CD4-positive, alpha-beta T cell treated with Interleukin-12 subunit alpha and Interleukin-12 subunit beta, for 1 hour (primary cell): Measurements from ENCODE around the gene EXOSC2.

Experiments
- DNase-seq: peaks from one replicate; pipeline ENCODE4 v3.0.0-alpha.2; 2020

EXOSC2 gene

DNA sequence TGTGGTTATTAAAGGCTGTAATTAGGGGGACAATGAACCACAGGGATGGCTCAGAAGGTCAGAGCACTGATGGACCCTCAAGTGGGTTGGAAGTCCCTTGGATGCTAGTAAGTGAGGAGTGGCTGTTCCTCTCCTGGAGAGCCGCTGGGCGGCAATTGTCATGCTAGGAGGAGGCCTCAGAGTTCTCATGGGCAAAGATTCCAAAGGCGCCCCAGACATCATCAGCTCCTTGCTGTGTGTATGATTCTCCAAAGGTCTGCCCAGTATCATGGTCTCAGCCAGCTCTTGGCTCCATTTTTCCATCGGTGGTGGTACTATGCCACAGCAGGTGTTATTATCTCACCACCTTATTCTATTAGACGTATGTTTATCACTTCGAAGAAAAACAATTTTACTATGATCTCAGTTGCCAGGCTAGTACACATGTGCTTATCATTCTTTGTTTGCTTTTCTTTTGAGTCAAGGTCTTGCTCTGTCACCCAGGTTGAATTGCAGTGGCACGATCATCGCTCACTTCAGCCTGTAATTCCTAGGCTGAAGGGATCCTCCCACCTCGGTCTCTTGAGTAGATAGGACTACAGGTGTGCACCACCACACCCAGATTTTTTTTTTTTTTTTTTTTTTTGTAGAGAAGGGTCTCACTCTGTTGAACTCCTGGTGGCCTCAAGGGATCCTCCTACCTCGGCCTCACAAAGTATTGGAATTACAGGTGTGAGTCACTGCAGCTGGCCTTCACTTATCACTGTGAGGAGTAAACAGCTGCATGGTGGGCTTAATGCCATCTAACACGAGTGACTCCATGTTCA lies 46.8 kb downstream of the EXOSC2 start:
- DNase-seq = no peak

DNA sequence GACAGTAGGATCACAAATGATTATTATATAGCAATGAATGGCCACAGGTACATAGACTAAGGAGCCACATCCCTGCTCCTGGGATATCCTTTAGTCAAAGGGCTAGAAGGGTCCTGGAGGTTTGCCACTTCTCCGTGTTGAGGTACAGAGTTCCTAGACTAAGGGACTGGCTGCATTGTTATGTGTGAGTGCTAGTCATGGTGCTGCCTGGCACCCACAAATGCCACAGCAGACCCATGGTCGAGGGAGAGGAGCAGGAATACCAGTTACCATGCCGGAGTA lies 47.4 kb downstream of the EXOSC2 start:
- DNase-seq = no peak

DNA sequence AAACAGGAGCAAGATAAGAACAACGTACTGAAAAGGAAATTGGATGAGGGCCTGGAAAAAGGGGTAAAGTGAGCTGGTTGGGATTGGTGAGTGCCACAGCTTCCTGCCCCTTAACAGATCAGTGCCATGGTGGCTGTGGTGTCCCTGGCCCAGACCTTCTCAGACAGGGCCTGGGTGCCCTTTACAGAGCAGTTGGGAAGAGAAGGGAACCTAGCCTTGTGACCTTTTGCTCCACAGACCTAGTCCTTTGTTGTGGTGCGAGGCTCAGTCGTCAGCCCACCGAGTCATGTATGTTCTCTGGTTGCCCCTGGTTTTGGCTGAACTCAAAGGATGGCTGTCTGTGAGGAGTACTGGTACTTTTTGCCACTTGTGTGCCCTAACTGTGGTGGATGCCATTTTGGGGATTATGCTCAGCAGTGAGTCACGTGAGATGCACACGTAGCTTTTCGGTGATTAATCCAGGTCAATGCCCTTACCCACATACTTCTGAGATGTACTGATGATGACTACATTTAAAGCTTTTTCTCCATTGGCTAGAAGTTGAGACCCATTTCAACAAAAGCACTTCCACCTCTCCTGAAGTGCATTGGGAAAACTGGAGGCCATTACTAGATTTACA lies 48.4 kb downstream of the EXOSC2 start:
- DNase-seq = no peak

DNA sequence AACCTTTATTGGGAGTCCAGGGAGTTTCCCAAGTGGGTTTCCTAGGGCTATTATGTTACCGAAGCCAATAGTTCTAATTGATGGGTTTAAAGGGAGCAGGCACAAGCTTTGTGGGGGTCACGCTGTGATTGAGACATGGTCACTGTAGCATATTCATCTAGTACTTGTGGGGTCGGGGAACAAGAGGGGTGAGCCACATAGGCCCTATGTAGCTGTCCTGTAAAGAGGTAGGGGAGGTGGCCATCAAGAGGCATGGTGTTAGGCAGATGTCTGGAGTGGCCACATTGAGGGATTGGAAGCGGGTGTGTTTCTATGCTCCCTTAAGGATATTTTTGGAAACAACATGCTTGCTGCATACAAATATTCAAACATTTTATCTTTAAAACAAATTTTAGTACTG lies 50.1 kb downstream of the EXOSC2 start:
- no peak for DNase-seq

DNA sequence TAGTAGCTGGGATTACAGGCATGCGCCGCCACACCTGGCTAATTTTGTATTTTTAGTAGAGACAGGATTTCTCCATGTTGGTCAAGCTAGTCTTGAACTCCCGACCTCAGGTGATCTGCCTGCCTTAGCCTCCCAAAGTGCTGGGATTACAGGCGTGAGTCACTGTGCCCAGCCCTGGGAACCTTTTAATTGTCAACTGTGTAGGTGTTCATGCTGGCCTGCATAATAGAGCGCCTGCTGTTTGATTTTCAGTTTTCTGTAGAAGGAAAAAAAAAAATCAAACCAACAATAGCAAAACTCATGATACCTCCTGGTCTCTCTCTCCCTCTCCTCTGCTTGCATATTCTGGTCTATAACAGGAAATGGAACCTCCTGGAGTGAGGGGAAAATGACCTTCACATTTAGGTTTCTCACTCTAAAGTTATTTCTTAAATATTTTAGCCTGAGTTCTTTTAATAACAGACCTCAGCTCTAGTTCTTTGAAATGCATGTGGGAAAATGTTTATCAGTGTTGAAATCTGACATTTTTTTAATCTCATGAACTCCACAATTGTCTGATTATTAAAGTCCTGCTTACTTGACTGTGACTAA lies 51.7 kb downstream of the EXOSC2 start:
- no peak for DNase-seq

DNA sequence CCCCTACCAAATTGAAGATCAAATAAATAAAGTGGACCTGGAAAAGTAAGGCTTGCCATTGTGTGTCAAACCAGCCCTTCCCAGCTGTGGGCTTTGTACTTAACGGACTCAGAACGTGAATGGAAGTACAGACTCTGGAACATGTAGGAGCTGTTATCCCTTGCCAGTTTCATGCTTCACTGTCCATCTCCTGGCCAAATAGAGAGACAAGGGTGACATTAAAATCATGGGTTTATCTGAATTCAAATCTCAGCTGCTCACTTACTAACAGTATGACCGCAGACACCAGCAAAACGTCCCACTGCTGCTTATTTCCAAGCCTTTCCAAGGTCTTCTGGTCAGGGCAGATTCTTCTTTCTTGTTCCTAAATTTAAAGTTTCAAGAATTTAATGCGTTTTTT lies 52.2 kb downstream of the EXOSC2 start:
- DNase-seq = no peak

DNA sequence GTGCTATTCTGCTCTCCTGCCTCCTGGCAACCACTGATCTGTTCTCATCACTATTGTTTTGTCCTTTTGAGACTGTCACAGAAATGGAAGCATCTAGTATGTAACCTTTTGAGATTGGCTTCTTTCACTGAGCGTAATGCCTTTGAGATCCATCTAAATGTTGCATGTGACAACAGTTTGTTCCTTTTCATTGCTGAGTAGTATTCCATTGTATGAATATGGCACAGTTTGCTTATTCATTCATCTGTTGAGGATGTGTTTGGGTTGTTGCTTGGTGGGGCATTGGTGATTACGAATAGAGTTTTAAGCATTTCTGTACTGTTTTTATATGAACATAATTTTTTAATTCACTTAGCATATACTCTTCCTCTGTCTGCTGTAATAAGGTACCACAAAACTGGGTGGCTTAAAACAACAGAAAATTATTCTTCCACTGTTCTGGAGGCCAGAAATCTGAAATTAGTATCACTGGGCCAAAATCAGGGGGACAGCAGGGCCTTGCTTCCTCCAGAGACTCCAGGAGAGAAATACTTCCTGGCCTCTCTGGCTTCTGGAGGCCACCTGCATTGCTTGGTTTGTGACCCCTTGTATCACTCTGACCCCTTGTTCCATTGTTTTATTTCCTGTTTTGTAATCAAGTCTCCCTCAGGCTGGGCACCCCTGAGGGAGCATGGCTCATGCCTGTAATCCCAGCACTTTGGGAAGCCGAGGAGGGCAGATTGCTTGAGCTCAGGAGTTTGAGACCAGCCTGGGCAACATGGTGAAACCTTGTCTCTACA lies 53.0 kb downstream of the EXOSC2 start:
- DNase-seq = no peak

DNA sequence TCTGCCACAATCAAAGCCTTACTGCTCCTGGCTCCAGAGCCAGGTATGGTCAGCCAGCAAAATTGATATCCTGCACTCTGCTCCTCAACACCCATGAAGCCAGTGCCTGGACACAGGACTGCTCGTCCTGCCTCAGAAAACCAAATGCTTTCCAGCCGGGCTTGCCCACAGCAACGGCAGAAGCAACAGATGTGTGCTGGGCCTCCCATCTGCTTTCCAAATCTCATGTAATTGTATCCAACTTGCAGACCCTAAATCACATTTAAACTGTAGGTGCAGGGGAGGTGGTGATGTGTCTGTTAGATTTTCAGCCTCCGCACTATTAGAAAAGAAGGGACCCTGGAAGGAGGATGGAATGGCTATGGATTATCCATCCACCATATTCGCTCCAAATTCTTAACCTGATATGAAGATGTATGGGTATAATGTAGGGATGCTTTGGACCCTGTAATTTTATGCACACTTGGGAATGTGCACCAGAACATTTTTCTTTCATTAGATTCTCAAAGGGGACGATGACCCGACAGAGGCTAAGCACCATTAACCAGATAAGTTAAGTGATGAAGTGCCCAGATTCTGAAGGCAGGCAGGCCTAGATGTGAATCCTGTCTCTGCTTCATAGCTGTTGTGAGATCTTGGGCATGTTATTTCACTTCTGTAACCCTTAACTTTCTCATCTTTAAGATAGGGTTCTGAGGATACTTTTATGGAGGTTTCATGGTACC lies 58.2 kb downstream of the EXOSC2 start:
- DNase-seq = no peak
